ENCODE measurements around the gene INO80C. TPM values are rescaled to one million over a fixed set of nuclear protein-coding genes. Genes with fewer than 3 reads are reported as not detected.
A peak's percentile ranks its signal among the peaks of the same experiment; 100 is the strongest.

The INO80C gene
- total RNA-seq, 1 donor from 2014 or later = 4.7 TPM

DNA sequence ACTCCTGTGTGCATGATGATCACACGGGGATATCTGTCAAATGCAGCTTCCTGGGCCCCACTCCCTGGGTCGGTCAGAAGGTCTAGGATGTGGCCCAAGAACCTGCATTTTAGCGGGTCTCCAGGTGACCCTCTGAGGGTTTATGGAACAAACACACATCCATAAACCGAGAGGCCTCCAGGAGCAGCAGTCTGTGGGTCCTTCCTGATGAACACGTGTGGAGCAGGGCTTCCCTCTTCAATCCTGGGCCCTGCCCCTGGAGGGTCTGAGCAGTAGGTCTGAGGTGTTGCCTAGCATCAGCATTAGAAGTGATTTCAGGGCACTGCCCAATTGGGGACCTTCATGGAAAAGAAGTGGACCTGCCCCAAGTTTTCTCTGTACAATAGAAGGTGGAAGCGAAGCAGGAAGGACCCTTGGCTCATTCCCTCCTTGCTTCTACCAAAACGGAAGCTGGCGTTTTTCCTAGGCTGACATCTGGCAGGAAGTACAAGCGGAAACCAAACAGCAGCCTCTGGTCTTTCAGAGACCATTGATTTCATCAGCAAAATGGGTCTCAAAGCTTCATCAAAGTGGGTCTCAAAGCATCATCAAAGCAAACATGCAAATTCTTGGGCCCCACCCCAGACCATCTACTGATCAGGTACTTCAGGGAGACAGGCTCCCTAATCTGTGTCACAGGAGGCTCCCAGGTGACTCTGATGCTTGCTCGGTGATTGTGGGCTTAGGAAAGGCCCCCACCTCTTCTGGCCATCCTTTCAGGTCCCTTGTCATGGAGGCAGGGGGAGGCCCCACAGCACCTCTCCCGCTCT lies 30.7 kb downstream of the INO80C start:
- H3K9me3 ChIP-seq (ENCODE audit: control insufficient read depth in 3 of 3, low read length in 3 of 3) = no peaks in the 10 kb centered on the region
- no peak overlapping the region for H3K9ac ChIP-seq (ENCODE audit: low read depth in 1 of 3, low read length in 3 of 3)
- H3K27me3 ChIP-seq (ENCODE audit: control insufficient read depth in 3 of 3, insufficient read depth in 3 of 3, low read length in 3 of 3) = no peaks in the 10 kb centered on the region
- peak overlapping the region; percentile 7 for H3K27ac ChIP-seq (ENCODE audit: low read depth, low read length)
- no peak overlapping the region for H3K4me3 ChIP-seq (ENCODE audit: low read length in 3 of 3)
- peaks cover 0 to 13% (median 11%) of the 10 kb centered on the region in 3 donors for H3K4me1 ChIP-seq (ENCODE audit: control insufficient read depth in 3 of 3, insufficient read depth in 3 of 3, low read length in 3 of 3)
- peaks cover 0 to 4% (median 2%) of the 10 kb centered on the region in 3 donors for H3K36me3 ChIP-seq (ENCODE audit: control insufficient read depth in 3 of 3, insufficient read depth in 3 of 3, low read length in 3 of 3)

DNA sequence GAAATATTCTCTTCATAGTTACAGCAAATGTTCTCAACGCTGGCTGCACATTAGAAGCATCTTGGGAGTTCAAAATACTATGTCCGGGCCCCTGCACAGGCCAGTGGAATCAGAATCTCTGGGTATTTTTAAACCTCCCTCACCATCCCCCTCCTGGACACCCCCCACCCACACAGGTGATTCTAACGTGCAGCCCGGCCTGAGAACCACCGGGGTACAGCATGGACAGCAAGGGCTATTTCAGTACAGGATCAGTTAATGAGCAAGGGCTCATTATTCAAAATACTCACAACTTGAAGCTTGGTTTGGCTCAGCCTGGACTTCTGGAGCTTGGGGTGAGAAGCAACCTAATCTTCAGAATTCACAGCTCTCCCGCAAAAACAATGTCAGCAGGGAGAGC lies 31.4 kb downstream of the INO80C start:
- Histone ChIP-seq H3K36me3 (ENCODE audit: control insufficient read depth in 3 of 3, insufficient read depth in 3 of 3, low read length in 3 of 3) (peaks cover 0 to 4% (median 2%) of the 10 kb centered on the region in 3 donors), H3K4me3 (ENCODE audit: low read length in 3 of 3) (no peak overlapping the region), H3K27ac (ENCODE audit: low read depth, low read length) (no peak overlapping the region)

DNA sequence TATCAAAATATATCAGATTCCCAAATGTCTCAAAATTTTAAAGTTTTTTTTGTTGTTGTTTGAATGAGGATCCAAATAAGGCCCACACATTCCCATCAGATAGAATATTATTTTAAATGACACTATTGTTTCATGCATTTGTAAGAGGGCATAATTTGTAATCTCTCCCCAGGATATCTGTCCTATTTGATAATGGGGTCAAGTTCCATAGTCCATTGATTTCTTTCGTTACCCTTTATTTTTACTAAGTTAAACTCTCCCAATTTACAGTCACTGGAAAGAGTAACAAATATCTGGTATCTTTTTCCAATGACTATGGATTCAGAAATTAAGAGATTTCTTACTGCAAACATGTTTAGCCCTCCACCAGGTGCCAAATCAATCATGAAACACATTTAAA lies 32.4 kb downstream of the INO80C start:
- H3K9ac ChIP-seq (ENCODE audit: low read depth in 1 of 3, low read length in 3 of 3) = no peak overlapping the region
- H3K4me3 ChIP-seq (ENCODE audit: low read length in 3 of 3) = no peak overlapping the region
- H3K27ac ChIP-seq (ENCODE audit: low read depth, low read length) = no peak overlapping the region
- H3K4me1 ChIP-seq (ENCODE audit: control insufficient read depth in 3 of 3, insufficient read depth in 3 of 3, low read length in 3 of 3) = peaks cover 0 to 14% (median 14%) of the 10 kb centered on the region in 3 donors
- H3K9me3 ChIP-seq (ENCODE audit: control insufficient read depth in 3 of 3, low read length in 3 of 3) = no peaks in the 10 kb centered on the region
- H3K36me3 ChIP-seq (ENCODE audit: control insufficient read depth in 3 of 3, insufficient read depth in 3 of 3, low read length in 3 of 3) = peaks cover 0 to 4% (median 2%) of the 10 kb centered on the region in 3 donors
- no peaks in the 10 kb centered on the region for H3K27me3 ChIP-seq (ENCODE audit: control insufficient read depth in 3 of 3, insufficient read depth in 3 of 3, low read length in 3 of 3)

More for the DNA sequence above, 31.4 kb downstream of the INO80C start:
- H3K4me1 ChIP-seq (ENCODE audit: control insufficient read depth in 3 of 3, insufficient read depth in 3 of 3, low read length in 3 of 3) = peaks cover 0 to 13% (median 12%) of the 10 kb centered on the region in 3 donors
- H3K9ac ChIP-seq (ENCODE audit: low read depth in 1 of 3, low read length in 3 of 3) = no peak overlapping the region
- H3K27me3 ChIP-seq (ENCODE audit: control insufficient read depth in 3 of 3, insufficient read depth in 3 of 3, low read length in 3 of 3) = no peaks in the 10 kb centered on the region
- no peaks in the 10 kb centered on the region for H3K9me3 ChIP-seq (ENCODE audit: control insufficient read depth in 3 of 3, low read length in 3 of 3)

- H3K36me3 ChIP-seq (ENCODE audit: control insufficient read depth in 3 of 3, insufficient read depth in 3 of 3, low read length in 3 of 3) = peaks cover 0 to 4% (median 2%) of the 10 kb centered on the region in 3 donors
- H3K4me3 ChIP-seq (ENCODE audit: low read length in 3 of 3) = no peak overlapping the region
- no peak overlapping the region for H3K27ac ChIP-seq (ENCODE audit: low read depth, low read length)
- H3K9me3 ChIP-seq (ENCODE audit: control insufficient read depth in 3 of 3, low read length in 3 of 3) = no peaks in the 10 kb centered on the region
- H3K9ac ChIP-seq (ENCODE audit: low read depth in 1 of 3, low read length in 3 of 3) = no peak overlapping the region
- no peaks in the 10 kb centered on the region for H3K27me3 ChIP-seq (ENCODE audit: control insufficient read depth in 3 of 3, insufficient read depth in 3 of 3, low read length in 3 of 3)
- H3K4me1 ChIP-seq (ENCODE audit: control insufficient read depth in 3 of 3, insufficient read depth in 3 of 3, low read length in 3 of 3) = peaks cover 4 to 19% (median 14%) of the 10 kb centered on the region in 3 donors
These were observed 32.9 kb downstream of the INO80C start for GRCh38 chr18:35464831-35465279.

- H3K27ac ChIP-seq (ENCODE audit: low read depth, low read length) = no peak overlapping the region
- H3K36me3 ChIP-seq (ENCODE audit: control insufficient read depth in 3 of 3, insufficient read depth in 3 of 3, low read length in 3 of 3) = peaks cover 0 to 2% (median 2%) of the 10 kb centered on the region in 3 donors
- H3K4me3 ChIP-seq (ENCODE audit: low read length in 3 of 3) = no peak overlapping the region
- peaks cover 9 to 25% (median 18%) of the 10 kb centered on the region in 3 donors for H3K4me1 ChIP-seq (ENCODE audit: control insufficient read depth in 3 of 3, insufficient read depth in 3 of 3, low read length in 3 of 3)
- H3K9me3 ChIP-seq (ENCODE audit: control insufficient read depth in 3 of 3, low read length in 3 of 3) = no peaks in the 10 kb centered on the region
- no peak overlapping the region for H3K9ac ChIP-seq (ENCODE audit: low read depth in 1 of 3, low read length in 3 of 3)
- no peaks in the 10 kb centered on the region for H3K27me3 ChIP-seq (ENCODE audit: control insufficient read depth in 3 of 3, insufficient read depth in 3 of 3, low read length in 3 of 3)
These were observed 33.9 kb downstream of the INO80C start for GRCh38 chr18:35463827-35464226.

GRCh38 chr18:35463050-35463449 lies 34.7 kb downstream of the INO80C start:
- Histone ChIP-seq H3K4me3 (ENCODE audit: low read length in 3 of 3) (no peak overlapping the region), H3K9me3 (ENCODE audit: control insufficient read depth in 3 of 3, low read length in 3 of 3) (no peaks in the 10 kb centered on the region), H3K36me3 (ENCODE audit: control insufficient read depth in 3 of 3, insufficient read depth in 3 of 3, low read length in 3 of 3) (peaks cover 0 to 2% (median 0%) of the 10 kb centered on the region in 3 donors), H3K27me3 (ENCODE audit: control insufficient read depth in 3 of 3, insufficient read depth in 3 of 3, low read length in 3 of 3) (no peaks in the 10 kb centered on the region), H3K27ac (ENCODE audit: low read depth, low read length) (no peak overlapping the region), H3K9ac (ENCODE audit: low read depth in 1 of 3, low read length in 3 of 3) (no peak overlapping the region), H3K4me1 (ENCODE audit: control insufficient read depth in 3 of 3, insufficient read depth in 3 of 3, low read length in 3 of 3) (peaks cover 12 to 29% (median 24%) of the 10 kb centered on the region in 3 donors)

DNA sequence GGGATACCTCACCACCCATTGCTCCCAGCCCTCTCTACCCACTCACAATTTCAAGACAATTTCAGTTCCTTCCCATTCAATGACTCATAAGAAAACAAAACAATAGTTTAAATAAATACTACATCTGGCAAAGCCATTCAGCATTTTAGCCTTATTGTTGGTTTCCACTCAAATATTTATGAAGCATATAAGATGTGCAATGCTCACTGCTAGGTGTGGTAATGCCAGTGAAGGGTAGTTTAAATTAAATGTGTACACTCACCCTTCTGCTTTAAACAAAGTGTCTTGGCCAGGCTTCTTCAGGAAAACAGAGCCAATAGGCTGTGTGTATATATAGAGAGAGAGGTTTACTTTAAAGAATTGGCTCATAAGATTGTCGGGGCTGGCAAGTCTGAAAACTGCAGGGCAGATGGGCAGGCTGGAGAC lies 37.0 kb downstream of the INO80C start:
- H3K4me1 ChIP-seq (ENCODE audit: control insufficient read depth in 3 of 3, insufficient read depth in 3 of 3, low read length in 3 of 3) = peaks cover 12 to 19% (median 19%) of the 10 kb centered on the region in 3 donors
- no peak overlapping the region for H3K9ac ChIP-seq (ENCODE audit: low read depth in 1 of 3, low read length in 3 of 3)
- no peak overlapping the region for H3K4me3 ChIP-seq (ENCODE audit: low read length in 3 of 3)
- no peaks in the 10 kb centered on the region for H3K36me3 ChIP-seq (ENCODE audit: control insufficient read depth in 3 of 3, insufficient read depth in 3 of 3, low read length in 3 of 3)
- no peaks in the 10 kb centered on the region for H3K9me3 ChIP-seq (ENCODE audit: control insufficient read depth in 3 of 3, low read length in 3 of 3)
- H3K27me3 ChIP-seq (ENCODE audit: control insufficient read depth in 3 of 3, insufficient read depth in 3 of 3, low read length in 3 of 3) = no peaks in the 10 kb centered on the region
- no peak overlapping the region for H3K27ac ChIP-seq (ENCODE audit: low read depth, low read length)

DNA sequence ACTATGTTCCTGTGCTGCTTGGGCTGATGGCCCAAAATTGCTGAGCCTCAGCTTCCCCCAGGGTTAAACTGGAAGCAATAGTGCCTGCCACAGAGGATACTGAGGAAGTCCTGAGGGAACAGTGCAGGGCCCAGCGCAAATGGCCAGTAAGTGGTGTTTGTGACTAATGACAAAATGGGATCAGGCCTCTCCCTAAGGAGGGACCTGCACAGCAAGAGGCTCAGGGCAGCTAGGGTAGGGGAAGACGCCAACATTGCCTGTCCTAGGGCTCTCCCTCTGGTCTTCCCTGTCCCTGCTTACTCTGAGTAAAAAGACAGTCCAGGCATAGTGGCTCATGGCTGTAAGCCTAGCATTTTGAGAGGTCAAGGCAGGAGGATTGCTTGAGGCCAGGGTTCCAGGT lies 37.8 kb downstream of the INO80C start:
- Histone ChIP-seq H3K9ac (ENCODE audit: low read depth in 1 of 3, low read length in 3 of 3) (no peak overlapping the region), H3K4me3 (ENCODE audit: low read length in 3 of 3) (no peak overlapping the region), H3K4me1 (ENCODE audit: control insufficient read depth in 3 of 3, insufficient read depth in 3 of 3, low read length in 3 of 3) (peaks cover 12 to 19% (median 19%) of the 10 kb centered on the region in 3 donors), H3K9me3 (ENCODE audit: control insufficient read depth in 3 of 3, low read length in 3 of 3) (no peaks in the 10 kb centered on the region), H3K27ac (ENCODE audit: low read depth, low read length) (no peak overlapping the region), H3K36me3 (ENCODE audit: control insufficient read depth in 3 of 3, insufficient read depth in 3 of 3, low read length in 3 of 3) (no peaks in the 10 kb centered on the region), H3K27me3 (ENCODE audit: control insufficient read depth in 3 of 3, insufficient read depth in 3 of 3, low read length in 3 of 3) (no peaks in the 10 kb centered on the region)

DNA sequence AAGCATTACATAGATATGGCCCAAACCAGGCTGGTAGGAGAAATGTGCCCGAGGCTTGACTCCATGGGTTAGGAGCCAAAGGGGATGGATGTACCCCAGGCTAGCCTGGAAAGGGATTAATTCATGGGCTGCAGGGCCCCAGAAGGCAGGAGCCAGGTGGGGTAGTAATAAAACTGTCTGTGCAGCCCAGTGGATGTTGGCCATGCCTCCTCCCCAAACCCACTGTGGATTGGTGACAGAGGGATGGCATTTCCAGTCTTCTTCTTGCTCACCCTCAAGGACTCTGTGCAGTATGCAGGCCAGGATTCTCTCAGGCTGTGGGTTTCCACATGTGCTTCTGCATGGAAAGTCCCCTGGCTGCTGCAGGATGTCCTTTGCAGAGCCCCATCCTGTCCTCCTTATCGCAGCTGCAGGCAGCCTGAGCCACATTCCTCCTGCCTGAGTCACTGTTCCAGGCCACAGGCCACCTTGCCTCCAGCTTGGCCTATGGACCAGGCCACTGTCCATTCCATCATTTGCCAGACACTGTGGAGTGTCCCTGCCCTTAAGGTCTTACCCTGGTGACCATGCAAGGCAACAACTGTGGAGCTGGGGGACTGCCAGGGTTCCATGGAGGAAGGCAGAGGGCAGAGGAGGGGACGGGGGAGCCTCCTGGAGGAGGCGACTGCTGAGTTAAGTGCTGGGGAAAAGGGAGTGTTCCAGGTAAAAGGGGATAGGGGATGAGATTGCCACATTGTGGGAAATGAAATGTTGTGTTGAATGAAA lies 38.9 kb downstream of the INO80C start:
- Histone ChIP-seq H3K9ac (ENCODE audit: low read depth in 1 of 3, low read length in 3 of 3) (no peak overlapping the region), H3K27me3 (ENCODE audit: control insufficient read depth in 3 of 3, insufficient read depth in 3 of 3, low read length in 3 of 3) (no peaks in the 10 kb centered on the region), H3K27ac (ENCODE audit: low read depth, low read length) (no peak overlapping the region), H3K9me3 (ENCODE audit: control insufficient read depth in 3 of 3, low read length in 3 of 3) (no peaks in the 10 kb centered on the region), H3K36me3 (ENCODE audit: control insufficient read depth in 3 of 3, insufficient read depth in 3 of 3, low read length in 3 of 3) (no peaks in the 10 kb centered on the region), H3K4me3 (ENCODE audit: low read length in 3 of 3) (peak overlapping the region in 1 of 3 donors; percentile 6), H3K4me1 (ENCODE audit: control insufficient read depth in 3 of 3, insufficient read depth in 3 of 3, low read length in 3 of 3) (peaks cover 12 to 19% (median 19%) of the 10 kb centered on the region in 3 donors)

GRCh38 chr18:35458271-35458670 lies 39.5 kb downstream of the INO80C start:
- no peak overlapping the region for H3K27ac ChIP-seq (ENCODE audit: low read depth, low read length)
- H3K9ac ChIP-seq (ENCODE audit: low read depth in 1 of 3, low read length in 3 of 3) = no peak overlapping the region
- no peaks in the 10 kb centered on the region for H3K9me3 ChIP-seq (ENCODE audit: control insufficient read depth in 3 of 3, low read length in 3 of 3)
- H3K4me1 ChIP-seq (ENCODE audit: control insufficient read depth in 3 of 3, insufficient read depth in 3 of 3, low read length in 3 of 3) = peaks cover 12 to 19% (median 19%) of the 10 kb centered on the region in 3 donors
- H3K36me3 ChIP-seq (ENCODE audit: control insufficient read depth in 3 of 3, insufficient read depth in 3 of 3, low read length in 3 of 3) = no peaks in the 10 kb centered on the region
- no peaks in the 10 kb centered on the region for H3K27me3 ChIP-seq (ENCODE audit: control insufficient read depth in 3 of 3, insufficient read depth in 3 of 3, low read length in 3 of 3)
- H3K4me3 ChIP-seq (ENCODE audit: low read length in 3 of 3) = no peak overlapping the region
